HepG2 (cell line): Measurements from ENCODE around the gene EIF5B. TPM values are rescaled to one million over a fixed set of nuclear protein-coding genes. Genes with fewer than 3 reads are reported as not detected.

ENCODE experiments used
- ATAC-seq: fragments of 200-7000 bp; cut with Tn5 transposase; 3 replicates; pipeline ENCODE4 v1.9.1; 2020; ENCODE audit warnings: mild to moderate bottlenecking, moderate library complexity
- BruUV-seq: library from RNA; stranded (reverse); fragments of 400-500 nt; replicated peaks from 2 replicates; lab custom pipeline; 2021; lab: Mats Ljungman, UMichigan
- CTCF ChIA-PET: fragments of 300-600 bp; formaldehyde crosslinking; extraction: SDS; loops from one replicate; lab custom pipeline; 2021; ENCODE audit warnings: low total read pairs, inconsistent platforms, low intra/inter-chr PET ratio; lab: Yijun Ruan, JAX
- POLR2A ChIA-PET: fragments of 350-600 bp; sonication (Branson Sonifier 250); formaldehyde crosslinking; loops from one replicate; lab custom pipeline; 2020; ENCODE audit warnings: antibody characterized with exemption, inconsistent platforms; lab: Yijun Ruan, JAX
- DNase-seq: peaks from one replicate; pipeline ENCODE4 v3.0.0-alpha.2; 2015; ENCODE audit warnings: low spot score
- FAIRE-seq: peaks from 3 replicates; lab custom pipeline; 2011; peaks lifted over from hg19 to GRCh38; lab: Jason Lieb, UNC
- H2AFZ ChIP-seq: one replicate; pipeline ENCODE4 v1.6.1; 2011; ENCODE audit warnings: low read length, inconsistent platforms
- H3K27ac ChIP-seq: fragments of 300-600 bp; 3 replicates; pipeline ENCODE4 v1.8.0; 2011; ENCODE audit warnings: mixed run types, mild to moderate bottlenecking, mixed read lengths, low read length, inconsistent platforms; ENCODE audit not compliant: insufficient read depth; ENCODE audit errors: extremely low read length
- H3K27me3 ChIP-seq, 2 experiments: fragments of 200-600 bp in 1 of 2; 2 replicates in 1 of 2; 3 replicates in 1 of 2; pipeline versions ENCODE4 v1.6.0 to v1.8.0; 2011; ENCODE audit warnings: low read length in 2 of 2, mild to moderate bottlenecking in 2 of 2, moderate library complexity in 2 of 2, inconsistent platforms in 1 of 2; ENCODE audit not compliant: insufficient read depth in 2 of 2, control insufficient read depth in 1 of 2
- H3K36me3 ChIP-seq, 2 experiments: fragments of 200-600 bp in 1 of 2; replicated peaks in 1 of 2; 2 replicates in 1 of 2; 3 replicates in 1 of 2; pipeline versions ENCODE4 v1.5.1 to v1.8.0; 2011; ENCODE audit warnings: low read length in 2 of 2, inconsistent platforms in 1 of 2; ENCODE audit not compliant: insufficient read depth in 2 of 2, control insufficient read depth in 1 of 2
- H3K4me1 ChIP-seq: 2 replicates; pipeline ENCODE4 v1.5.1; 2012; ENCODE audit warnings: low read length, inconsistent platforms; ENCODE audit not compliant: insufficient read depth
- H3K4me2 ChIP-seq: 2 replicates; pipeline ENCODE4 v1.6.0; 2011; ENCODE audit warnings: low read depth, low read length, inconsistent platforms
- H3K4me3 ChIP-seq, 3 experiments: fragments of 200-600 bp in 1 of 3; sonication (generic), shearing (Covaris generic) in 1 of 3; replicated peaks in 1 of 3; 2 replicates each; pipeline ENCODE4 v1.5.1; 2011 to 2016; ENCODE audit warnings: low read length in 3 of 3, inconsistent platforms in 2 of 3, low read depth in 2 of 3, mild to moderate bottlenecking in 2 of 3, control low read depth in 1 of 3, mixed read lengths in 1 of 3; ENCODE audit not compliant: insufficient read depth in 1 of 3
- H3K79me2 ChIP-seq: one replicate; pipeline ENCODE4 v1.6.1; 2011; ENCODE audit warnings: low read length, inconsistent platforms; ENCODE audit not compliant: insufficient read depth
- H3K9ac ChIP-seq: 2 replicates; pipeline ENCODE4 v1.6.0; 2011; ENCODE audit warnings: mild to moderate bottlenecking, low read depth, low read length, inconsistent platforms; ENCODE audit not compliant: insufficient read depth
- H3K9me3 ChIP-seq: 2 replicates; pipeline ENCODE4 v1.5.1; 2012; ENCODE audit warnings: mild to moderate bottlenecking, low read length
- H4K20me1 ChIP-seq: 2 replicates; pipeline ENCODE4 v1.6.0; 2011; ENCODE audit warnings: inconsistent platforms, mild to moderate bottlenecking, low read length, moderate library complexity; ENCODE audit not compliant: insufficient read depth
- FOXP1 ChIP-seq, 2 experiments: fragments of 450-650 bp in 1 of 2; IDR thresholded peaks; 2 replicates each; pipeline ENCODE4 v1.6.1; 2017 to 2018; ENCODE audit warnings: antibody characterized with exemption in 1 of 2
- HNF1A ChIP-seq, 2 experiments: sonication (generic) in 1 of 2; formaldehyde crosslinking in 1 of 2; IDR thresholded peaks; 2 replicates each; pipeline versions ENCODE4 v1.4.0 to v1.6.1; 2016 to 2020; ENCODE audit warnings: borderline replicate concordance in 1 of 2, low read depth in 1 of 2, mild to moderate bottlenecking in 1 of 2, missing genetic modification reagents in 1 of 2
- SYNCRIP ChIP-seq: fragments of 200-400 bp; formaldehyde crosslinking; IDR thresholded peaks from 2 replicates; pipeline ENCODE4 v1.6.1; 2018; ENCODE audit warnings: mild to moderate bottlenecking, low read depth, low read length; ENCODE audit not compliant: insufficient read depth
- ZNF432 ChIP-seq: sonication (generic); formaldehyde crosslinking; IDR thresholded peaks from 2 replicates; pipeline ENCODE4 v1.5.0; 2020; ENCODE audit warnings: missing genetic modification reagents, mild to moderate bottlenecking, borderline replicate concordance
- ZNF615 ChIP-seq: sonication (generic); formaldehyde crosslinking; IDR thresholded peaks from 2 replicates; pipeline ENCODE4 v1.5.0; 2020; ENCODE audit warnings: mild to moderate bottlenecking, missing genetic modification reagents, borderline replicate concordance
- WGBS: methylation state at CpG from one replicate; pipeline ENCODE4 v1.1.6; 2017; ENCODE audit warnings: low lambda C conversion rate; 5-methylcytosine and 5-hydroxymethylcytosine counted together
- in situ Hi-C: cut with HindIII; loops from 2 replicates; pipeline ENCODE4 v1.10.0; 2017; ENCODE audit warnings: low pct_unique_long_range_greater_than_20kb; ENCODE audit not compliant: extremely low pct_ligation_motif_present
- intact Hi-C: fragments of 100-400 bp; cut with micrococcal nuclease; formaldehyde crosslinking; loops from one replicate; pipeline ENCODE4 v1.10.0; 2022; ENCODE audit not compliant: unreplicated experiment
- polyA plus RNA-seq, 8 experiments: library from polyadenylated mRNA; depleted of rRNA in 3 of 8; stranded (reverse) in 7 of 8; unstranded in 1 of 8; fragments of >200 nt; fragmentation: Illumina TruSeq in 4 of 8; extraction: Trizol in 4 of 8; gene quantifications; 2 replicates each; pipeline versions ENCODE4 v1.2.1 to v1.2.3, GENCODE V29; 2011 to 2016; ENCODE audit warnings: low read depth in 4 of 8, missing spikeins in 1 of 8, mixed read lengths in 1 of 8; ENCODE audit not compliant: insufficient read depth in 1 of 8
- total RNA-seq, 5 experiments: library from RNA; depleted of rRNA; stranded (reverse); fragments of >200 nt; fragmentation: Illumina TruSeq; extraction: Trizol; gene quantifications; 2 replicates each; pipeline ENCODE4 v1.2.3, GENCODE V29; 2016; ENCODE audit warnings: low read depth in 1 of 5

Gene EIF5B
- total and polyA plus RNA-seq, 2 of the 13 experiments (the other 11 are each of a cell fraction or from before 2014, with no cell fraction given): 8.8 to 32.1 TPM

- Histone ChIP-seq H3K9ac (no peak overlapping the region), H3K27me3 (no peaks in the 10 kb centered on the region), H3K4me3 (no peak overlapping the region), H3K36me3 (peaks cover 17 to 77% of the 10 kb centered on the region in 2 experiments), H3K4me1 (no peaks in the 10 kb centered on the region), H3K79me2 (no peaks in the 10 kb centered on the region), H4K20me1 (no peaks in the 10 kb centered on the region), H3K9me3 (no peaks in the 10 kb centered on the region), H3K27ac (no peak overlapping the region), H3K4me2 (no peak overlapping the region), H2AFZ (no peak overlapping the region)
- in situ Hi-C loops: no loop called here
- POLR2A ChIA-PET: no interaction called here
- TF ChIP-seq HNF1A (IDR thresholded peaks at IDR 0.05; ENCODE audit: low read depth): no peak
- no peak for TF ChIP-seq HNF1A (CRISPR knock-in tag; IDR thresholded peaks at IDR 0.05; ENCODE audit: borderline replicate concordance)
- no peak for TF ChIP-seq SYNCRIP
- CTCF ChIA-PET: no interaction called here
- BruUV-seq: no TSS peak
- DNase-seq (no peak), FAIRE-seq (no peak), ATAC-seq (no peak)
- intact Hi-C loops: loop anchor here (5.0 kb wide), 1 partner anchor 37 kb away; the partner anchor contains the start of genes EIF5B and TXNDC9
Observed at GRCh38 chr2:99374747-99375146, 37.6 kb downstream of the EIF5B start.

- intact Hi-C loops: no loop called here
- H3K27ac ChIP-seq: no peak overlapping the region
- FAIRE-seq (no peak), ATAC-seq (no peak), DNase-seq (no peak)
- BruUV-seq: no TSS peak
- no peaks in the 10 kb centered on the region for H4K20me1 ChIP-seq
- H3K4me3 ChIP-seq: no peak overlapping the region
- POLR2A ChIA-PET: no interaction called here
- TF ChIP-seq FOXP1 (IDR thresholded peaks at IDR 0.05) (peak; percentile 10; the same call in 1 of the 2 replicates), FOXP1 (CRISPR knock-in tag; IDR thresholded peaks at IDR 0.05) (no peak), ZNF432 (CRISPR knock-in tag) (no peak), ZNF615 (CRISPR knock-in tag) (no peak)
- WGBS: 98% methylated on average over 7 of the region's 7 CpGs
- H3K27me3 ChIP-seq: no peaks in the 10 kb centered on the region
- in situ Hi-C loops: no loop called here
- CTCF ChIA-PET: no interaction called here
- no peak overlapping the region for H3K9ac ChIP-seq
- H3K9me3 ChIP-seq: no peaks in the 10 kb centered on the region
- H3K79me2 ChIP-seq: no peaks in the 10 kb centered on the region
- H3K4me1 ChIP-seq: peaks cover 2% of the 10 kb centered on the region
- H2AFZ ChIP-seq: no peak overlapping the region
- peaks cover 21 to 83% of the 10 kb centered on the region in 2 experiments for H3K36me3 ChIP-seq
- H3K4me2 ChIP-seq: no peak overlapping the region
Observed at GRCh38 chr2:99376254-99376864, 39.2 kb downstream of the EIF5B start.
